ENCODE results near the gene RNF208.

Gene RNF208

GRCh38 chr9:137191691-137192447, 30.2 kb downstream of the RNF208 start:
- no peak for ATAC-seq

GRCh38 chr9:137191245-137191644, 30.8 kb downstream of the RNF208 start:
- no peak for ATAC-seq

DNA sequence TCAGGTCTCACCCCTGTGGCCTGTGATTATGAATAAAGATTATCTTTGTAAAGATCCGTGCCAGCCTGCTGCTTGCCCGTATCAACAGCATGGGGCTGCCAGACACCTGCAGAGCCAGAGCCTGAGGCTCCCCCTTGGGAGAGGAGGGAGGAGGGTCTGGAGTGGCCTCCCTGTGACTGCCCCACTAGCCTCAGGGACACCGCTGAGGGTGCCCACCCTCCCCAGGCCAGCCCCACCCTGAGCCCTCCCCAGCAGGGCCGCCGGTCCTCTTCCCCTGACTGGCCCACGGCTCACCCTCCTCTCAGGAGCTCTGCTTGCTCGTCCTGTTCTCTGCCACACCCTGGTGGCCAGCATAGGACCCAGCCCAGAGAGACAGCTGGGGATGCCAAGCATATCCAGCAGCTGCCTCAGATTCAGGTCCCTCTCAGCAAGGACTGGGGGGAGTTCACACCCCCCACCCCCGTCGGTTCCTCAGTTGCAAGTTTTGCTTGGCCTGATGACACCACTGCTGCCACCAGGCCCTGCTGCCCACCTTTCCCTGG, 31.7 kb downstream of the RNF208 start:
- no peak for ATAC-seq

DNA sequence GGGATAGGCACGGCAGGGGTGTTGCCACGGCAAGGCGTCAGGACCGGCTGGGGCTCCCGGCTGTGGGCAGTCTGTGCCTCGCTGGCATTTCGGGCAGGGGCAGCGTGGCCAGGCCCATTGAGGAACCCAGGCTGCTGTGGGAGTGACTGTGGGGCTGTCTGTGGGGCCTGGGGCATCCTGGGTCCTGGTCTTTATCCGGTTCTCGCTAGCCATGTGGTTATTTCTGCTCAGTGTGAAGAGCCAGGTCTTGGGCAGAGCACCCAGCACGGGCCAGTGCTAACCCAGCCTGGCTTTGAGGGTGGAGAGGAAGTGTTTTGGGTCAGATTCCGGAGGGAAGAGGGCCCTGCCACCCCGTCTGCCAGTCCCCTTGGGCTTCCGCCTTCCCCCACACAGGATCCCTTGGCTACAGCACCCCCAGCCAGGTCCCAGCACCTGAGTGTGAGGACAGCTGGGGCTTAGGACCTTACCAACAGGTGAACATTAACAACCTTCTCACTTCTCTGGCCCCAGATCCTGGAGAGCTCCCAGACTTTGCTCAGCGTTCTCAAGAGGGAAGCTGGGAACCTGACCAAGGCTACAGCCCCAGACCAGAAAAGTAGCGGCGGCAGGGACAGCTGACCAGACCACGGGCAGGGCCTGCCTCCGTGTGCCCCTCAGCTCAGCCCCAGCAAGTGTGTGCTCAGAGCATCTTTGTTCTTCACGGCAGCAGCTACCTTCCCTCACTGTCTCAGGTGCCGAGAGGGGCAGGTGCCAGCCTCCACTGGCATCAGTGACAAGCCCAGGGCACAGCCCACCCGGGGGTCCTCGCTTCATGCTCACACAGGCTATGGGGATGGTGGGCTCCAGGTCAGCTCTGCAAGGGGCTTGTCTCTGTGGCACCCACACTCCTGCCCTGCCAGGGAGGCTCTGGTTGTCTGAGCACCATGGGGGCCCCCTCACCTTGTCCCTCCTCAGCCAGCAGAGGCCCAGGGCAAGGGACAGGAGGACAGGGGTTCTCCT, 32.4 kb downstream of the RNF208 start:
- no peak for ATAC-seq

DNA sequence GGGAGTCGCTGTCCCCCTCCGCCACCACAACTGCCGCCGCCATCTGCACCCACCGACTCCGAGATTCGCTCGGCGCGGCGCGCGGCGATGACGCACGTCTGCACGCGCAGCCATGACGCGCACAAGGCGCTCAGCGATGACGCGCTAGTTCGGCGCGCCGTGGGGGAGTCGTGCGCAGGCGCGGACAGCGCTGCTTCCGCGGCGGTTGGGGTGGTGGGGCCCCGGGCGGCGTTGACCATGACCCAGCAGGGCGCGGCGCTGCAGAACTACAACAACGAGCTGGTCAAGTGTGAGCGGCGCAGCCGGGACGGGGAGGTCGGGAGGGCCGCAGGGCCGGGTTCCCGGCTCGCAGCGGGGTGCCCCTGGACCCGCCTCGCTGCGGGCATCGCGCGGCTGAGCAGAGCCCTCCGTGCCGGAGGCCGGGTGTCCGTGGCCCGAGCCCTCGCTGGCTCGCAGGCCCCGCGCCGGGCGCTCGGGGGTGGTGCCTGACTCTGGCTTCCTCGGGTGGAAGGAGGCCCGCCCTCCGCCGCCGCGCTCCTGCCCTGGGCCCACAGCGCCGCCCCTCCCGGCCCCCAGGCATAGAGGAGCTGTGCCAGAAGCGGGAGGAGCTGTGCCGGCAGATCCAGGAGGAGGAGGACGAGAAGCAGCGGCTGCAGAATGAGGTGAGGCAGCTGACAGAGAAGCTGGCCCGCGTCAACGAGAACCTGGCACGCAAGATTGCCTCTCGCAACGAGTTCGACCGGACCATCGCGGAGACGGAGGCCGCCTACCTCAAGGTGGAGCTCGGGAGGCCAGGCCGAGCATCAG, 33.3 kb downstream of the RNF208 start, which contains the start of the genes ANAPC2 and SSNA1:
Gene ANAPC2, minus strand, starts transcription at position 71 of the 807 bp plus-strand sequence. Its CDS starts 28 bp downstream, at position 43.
Gene SSNA1, plus strand, starts transcription at position 187 of the 807 bp plus-strand sequence. Its CDS starts 51 bp downstream, at position 238.
- ATAC-seq: peak; percentile 79 to 81

GRCh38 chr9:137188086-137188489, 34.0 kb downstream of the RNF208 start:
- peak; percentile 1 for ATAC-seq

DNA sequence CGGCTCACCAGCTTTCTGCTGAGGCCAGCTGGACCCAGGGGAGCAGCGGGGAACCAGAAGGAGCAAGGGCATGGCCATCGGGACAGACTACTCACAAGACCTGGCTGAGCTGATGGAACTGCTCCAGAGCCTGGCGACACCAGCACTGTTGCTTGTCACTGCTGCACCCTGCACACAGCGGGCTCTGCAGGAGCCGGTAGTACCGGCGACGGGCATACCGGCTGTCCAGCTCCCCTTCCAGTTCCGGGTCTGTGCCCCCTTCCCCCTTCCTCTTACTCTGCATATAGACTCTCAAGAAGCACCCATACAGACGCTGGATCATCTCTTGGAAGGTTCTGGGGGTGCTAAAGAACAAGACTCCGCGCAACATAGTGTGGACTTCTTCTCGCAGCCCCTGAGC, 34.7 kb downstream of the RNF208 start:
- no peak for ATAC-seq

DNA sequence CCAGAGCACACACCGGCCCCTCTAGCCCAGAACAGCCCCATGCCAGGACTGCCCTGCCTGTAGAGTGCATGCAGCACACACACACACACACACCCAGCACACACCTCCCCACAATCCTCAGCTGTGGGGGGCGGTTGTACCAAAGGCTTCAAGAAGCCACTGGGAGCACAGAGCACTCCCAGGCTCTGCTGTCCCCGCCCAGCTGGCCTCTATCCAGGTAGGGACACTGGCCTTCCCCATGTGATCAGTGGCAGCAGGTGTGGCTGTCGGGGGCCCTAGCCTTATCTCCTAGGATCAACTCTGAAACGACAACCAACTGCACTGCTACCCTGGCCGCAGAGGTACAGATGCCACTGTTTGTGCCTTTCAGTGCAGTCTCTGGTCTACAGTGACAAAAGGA, 35.7 kb downstream of the RNF208 start:
- ATAC-seq: no peak

- no peak for ATAC-seq
Measured at GRCh38 chr9:137185921-137186320, 36.1 kb downstream of the RNF208 start.

DNA sequence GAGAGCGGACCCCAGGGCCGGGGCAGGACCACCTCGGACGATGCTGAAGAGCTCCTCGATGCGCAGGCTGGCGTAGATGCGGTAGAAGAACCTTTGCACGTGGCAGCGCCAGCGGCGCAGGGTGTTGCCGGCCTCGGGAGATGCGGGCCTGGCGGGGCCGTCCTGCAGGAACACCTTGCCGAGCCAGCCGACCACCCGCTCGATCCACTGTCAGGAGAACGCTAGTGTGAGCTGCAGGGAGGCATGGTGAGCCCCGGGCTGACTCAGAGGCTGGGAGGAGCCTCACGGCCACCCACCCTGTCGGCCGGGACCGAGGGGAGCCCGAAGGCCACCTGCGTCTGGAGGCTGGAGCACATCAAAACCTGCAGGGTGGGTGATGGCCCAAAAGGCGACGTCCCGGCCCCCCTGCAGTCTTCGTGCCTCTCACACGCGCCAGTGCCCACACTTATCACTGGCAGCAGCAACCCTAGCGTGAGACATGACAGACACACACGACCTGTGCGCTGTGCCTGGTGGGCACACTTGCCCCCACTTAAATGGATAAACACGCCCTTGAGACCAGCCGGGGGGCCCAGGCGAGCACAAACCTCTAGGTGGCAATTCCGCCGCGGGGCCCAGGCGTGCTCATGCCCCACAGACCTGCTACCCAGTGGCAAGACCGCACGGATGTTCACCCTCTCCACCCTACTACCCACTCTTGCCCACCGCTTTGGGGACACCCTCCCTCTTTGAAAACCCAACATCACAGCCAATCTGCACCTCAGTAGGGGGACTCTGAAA, 37.0 kb downstream of the RNF208 start:
- no peak for ATAC-seq

DNA sequence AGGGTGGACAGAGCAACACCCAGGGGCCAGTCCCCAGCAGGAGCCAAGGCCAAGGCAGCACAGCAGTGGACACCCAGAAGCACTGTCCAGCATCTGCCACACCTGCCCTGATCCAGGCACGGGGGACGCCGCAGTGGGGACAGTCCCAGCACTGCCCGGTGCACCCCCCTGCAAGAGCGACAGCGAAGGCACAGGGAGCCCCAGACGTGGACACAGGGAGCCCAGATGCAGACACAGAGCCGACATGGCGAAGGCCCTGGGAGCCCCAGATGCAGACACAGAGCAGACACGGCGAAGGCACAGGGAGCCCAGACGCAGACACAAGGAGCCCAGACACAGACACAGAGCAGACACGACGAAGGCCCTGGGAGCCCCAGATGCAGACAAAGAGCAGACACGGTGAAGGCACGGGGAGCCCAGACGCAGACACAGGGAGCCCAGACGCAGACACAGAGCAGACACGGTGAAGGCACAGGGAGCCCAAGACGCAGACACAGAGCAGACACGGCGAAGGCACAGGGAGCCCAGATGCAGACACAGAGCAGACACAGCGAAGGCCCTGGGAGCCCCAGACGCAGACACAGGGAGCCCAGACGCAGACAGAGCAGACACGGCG, 38.0 kb downstream of the RNF208 start:
- no peak for ATAC-seq

GRCh38 chr9:137182836-137183235, 39.2 kb downstream of the RNF208 start:
- ATAC-seq: no peak

- no peak for ATAC-seq
Measured at GRCh38 chr9:137181680-137182079, 40.4 kb downstream of the RNF208 start.

DNA sequence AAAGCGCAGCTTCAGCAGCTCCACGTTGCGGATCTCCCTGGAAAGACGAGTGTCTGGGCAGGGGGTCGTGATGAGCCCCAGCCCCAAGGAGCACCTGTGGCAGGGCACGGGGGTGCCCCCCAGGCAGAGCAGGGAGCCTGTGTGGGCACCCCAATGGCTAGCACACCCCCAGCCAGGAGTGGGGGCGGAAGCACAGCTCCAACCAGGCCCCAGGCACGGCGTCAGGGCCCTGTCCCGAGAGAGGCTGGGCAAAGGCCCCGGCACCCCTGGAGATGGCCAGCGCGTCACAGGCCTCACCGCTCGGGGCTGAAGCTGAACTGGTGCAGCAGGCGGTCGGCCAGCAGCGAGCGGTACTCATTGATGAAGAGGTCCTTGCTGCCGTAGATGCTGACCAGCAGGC, 41.5 kb downstream of the RNF208 start:
- ATAC-seq: no peak

DNA sequence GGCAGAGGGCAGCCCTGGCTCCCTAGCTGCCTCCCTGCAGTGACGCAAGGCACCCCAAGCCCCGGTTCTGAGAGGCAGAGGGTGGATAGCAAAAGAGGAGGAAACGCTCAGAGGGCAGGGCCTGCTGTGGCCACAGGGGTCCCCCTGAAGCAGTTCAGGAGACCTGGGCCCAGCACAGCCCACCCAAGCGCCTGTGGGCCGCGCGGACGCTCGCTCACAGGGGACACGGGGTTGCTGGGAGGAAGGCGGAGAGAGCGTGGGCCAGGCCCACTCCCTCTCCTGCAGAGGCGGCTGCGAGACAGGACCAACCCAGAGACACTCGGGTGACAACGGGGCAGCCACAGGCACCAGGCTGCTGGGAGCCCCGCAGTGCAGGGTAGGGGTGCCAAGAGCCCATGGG, 42.3 kb downstream of the RNF208 start:
- ATAC-seq: no peak

- ATAC-seq: no peak
Measured at GRCh38 chr9:137178939-137179630, 43.0 kb downstream of the RNF208 start.

GRCh38 chr9:137178201-137178938, 43.7 kb downstream of the RNF208 start:
- no peak for ATAC-seq

DNA sequence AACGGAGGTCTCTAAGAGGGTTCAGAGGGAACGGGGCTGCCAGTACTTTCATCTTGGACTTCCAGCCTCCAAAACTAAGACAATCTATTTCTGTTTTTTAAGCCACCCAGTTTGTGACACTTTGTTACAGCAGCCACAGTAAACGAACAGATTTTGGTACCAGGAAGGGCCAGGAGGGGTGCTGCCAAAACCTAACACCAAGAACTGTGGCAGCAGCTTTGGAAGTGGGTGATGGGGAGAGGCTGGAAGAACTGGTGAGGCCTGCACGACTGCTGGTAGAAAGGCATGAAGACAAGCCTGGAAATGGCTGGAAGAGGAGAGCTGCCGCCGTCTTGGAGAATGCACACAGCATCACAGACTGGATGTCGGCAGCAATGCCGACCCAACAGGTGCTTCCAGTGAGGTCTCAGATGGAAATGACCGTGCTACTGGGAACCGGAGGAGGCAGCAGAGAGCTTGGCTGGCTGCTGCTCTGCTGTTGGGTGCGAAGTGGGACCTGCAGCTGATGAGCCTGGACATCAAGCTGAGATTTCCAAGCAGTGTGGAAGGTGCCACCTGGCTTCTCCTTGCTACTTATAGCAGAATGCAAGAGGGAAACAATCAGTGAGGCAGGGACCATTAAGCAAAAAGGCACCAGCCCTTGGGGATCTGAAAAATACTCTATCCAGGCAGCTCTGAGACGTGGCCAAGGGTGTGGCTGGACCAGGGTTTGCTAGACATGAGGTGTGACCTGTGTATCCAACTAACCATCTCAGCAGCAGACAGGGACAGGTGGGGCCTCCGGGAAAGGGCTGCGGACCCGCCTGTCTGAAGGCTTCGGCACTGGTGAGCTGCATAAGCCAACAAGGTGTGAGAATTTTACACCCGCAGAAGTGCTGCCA, 45.5 kb downstream of the RNF208 start:
- peak in 1 of 2 donors; percentile 54 for ATAC-seq

Data from activated CD4-positive, CD25-positive, alpha-beta regulatory T cell treated with anti-CD3 and anti-CD28 coated beads, Interleukin-2, amount 50 U/mL, for 24 hours (primary cell).